OCI-LY1 (cell line): ENCODE measurements around the gene CNTNAP2.

Experiments
- H2AFZ ChIP-seq: fragments of 200-600 bp; sonication (generic), shearing (Covaris generic); 2 replicates; pipeline ENCODE4 v1.6.0; 2014; ENCODE audit warnings: antibody characterized with exemption, mild to moderate bottlenecking, low read length
- H3F3A ChIP-seq: fragments of 200-600 bp; sonication (generic), shearing (Covaris generic); 2 replicates; pipeline ENCODE4 v1.6.0; 2014; ENCODE audit warnings: mild to moderate bottlenecking, antibody characterized with exemption, low read length, moderate library complexity; ENCODE audit not compliant: insufficient read depth
- H3K27ac ChIP-seq: fragments of 200-600 bp; sonication (generic); 2 replicates; pipeline ENCODE4 v1.5.1; 2014; ENCODE audit warnings: low read length, mixed run types, mild to moderate bottlenecking, low read depth; ENCODE audit not compliant: poor library complexity, severe bottlenecking
- H3K27me3 ChIP-seq: fragments of 200-600 bp; sonication (generic); 2 replicates; pipeline ENCODE4 v1.6.0; 2014; ENCODE audit warnings: antibody characterized with exemption, mild to moderate bottlenecking, low read length, moderate library complexity; ENCODE audit not compliant: insufficient read depth
- H3K36me3 ChIP-seq: fragments of 200-600 bp; sonication (generic); 2 replicates; pipeline ENCODE4 v1.6.1; 2014; ENCODE audit warnings: mild to moderate bottlenecking, antibody characterized with exemption, low read length, moderate library complexity, mixed read lengths; ENCODE audit not compliant: insufficient read depth
- H3K4me1 ChIP-seq: fragments of 200-600 bp; sonication (generic); 2 replicates; pipeline ENCODE4 v1.5.1; 2014; ENCODE audit warnings: mild to moderate bottlenecking, low read length, moderate library complexity; ENCODE audit not compliant: insufficient read depth, severe bottlenecking
- H3K4me2 ChIP-seq: fragments of 200-600 bp; sonication (generic), shearing (Covaris generic); 2 replicates; pipeline ENCODE4 v1.6.1; 2014; ENCODE audit warnings: low read length
- H3K4me3 ChIP-seq: fragments of 200-600 bp; sonication (generic); 2 replicates; pipeline ENCODE4 v1.5.1; 2014; ENCODE audit warnings: low read length, low read depth, mild to moderate bottlenecking, mixed read lengths; ENCODE audit not compliant: poor library complexity, severe bottlenecking
- H3K79me2 ChIP-seq: fragments of 200-600 bp; shearing (Covaris generic); 2 replicates; pipeline ENCODE4 v1.6.1; 2016; ENCODE audit warnings: mixed run types, low read length, mixed read lengths; ENCODE audit not compliant: insufficient read depth
- H3K9ac ChIP-seq: fragments of 200-600 bp; sonication (generic), shearing (Covaris generic); 2 replicates; pipeline ENCODE4 v1.6.1; 2014; ENCODE audit warnings: mild to moderate bottlenecking, low read length, mixed read lengths
- H3K9me2 ChIP-seq: fragments of 200-600 bp; sonication (generic), shearing (Covaris generic); 2 replicates; pipeline ENCODE4 v1.6.1; 2014; ENCODE audit warnings: low read depth, mild to moderate bottlenecking, low read length, mixed read lengths
- H3K9me3 ChIP-seq: fragments of 200-600 bp; shearing (Covaris generic); 2 replicates; pipeline ENCODE4 v1.6.1; 2014; ENCODE audit warnings: low read length, mixed read lengths
- H4K20me1 ChIP-seq: fragments of 200-600 bp; sonication (generic), shearing (Covaris generic); 2 replicates; pipeline ENCODE4 v1.6.0; 2016; ENCODE audit warnings: mild to moderate bottlenecking, low read length; ENCODE audit not compliant: insufficient read depth
- EZH2 ChIP-seq: fragments of 200-600 bp; sonication (generic), shearing (Covaris generic); IDR thresholded peaks from 2 replicates; pipeline ENCODE4 v1.8.0; 2017; ENCODE audit warnings: borderline replicate concordance, mixed run types, mild to moderate bottlenecking, antibody characterized with exemption, low read length, moderate library complexity, mixed read lengths
- TF ChIP-seq, protein P1 (sequence below): fragments of 200-600 bp; sonication (generic), shearing (Covaris generic); IDR thresholded peaks from 2 replicates; pipeline ENCODE4 v1.5.1; 2017; ENCODE audit warnings: mild to moderate bottlenecking, antibody characterized with exemption, low read length, moderate library complexity, mixed read lengths

CNTNAP2 gene

DNA sequence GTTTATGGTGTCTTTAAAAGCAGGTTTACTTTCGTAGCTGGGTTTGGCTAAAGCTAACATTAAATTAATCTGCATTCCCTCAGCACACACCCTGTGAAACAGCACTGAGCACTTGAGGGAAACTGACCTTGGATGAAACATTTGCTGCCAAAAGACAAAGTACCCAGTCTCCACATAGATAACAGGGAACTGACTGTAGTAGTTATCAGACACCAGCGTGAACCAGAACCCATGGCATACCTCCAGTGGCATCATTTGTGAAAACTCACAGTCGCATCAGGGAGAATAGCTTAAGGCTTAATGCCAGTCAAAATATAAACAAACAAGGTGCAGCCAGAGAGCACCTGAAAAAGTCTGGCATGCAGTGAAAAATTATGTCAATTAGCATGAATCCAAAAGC, 2116.2 kb downstream of the CNTNAP2 start:
- Histone ChIP-seq H3K9ac (no peak overlapping the region), H3K4me1 (no peaks in the 10 kb centered on the region), H3K4me3 (no peak overlapping the region), H3K79me2 (no peaks in the 10 kb centered on the region), H3K27ac (no peak overlapping the region), H3F3A (no peaks in the 10 kb centered on the region), H2AFZ (no peak overlapping the region), H4K20me1 (no peaks in the 10 kb centered on the region), H3K9me3 (no peaks in the 10 kb centered on the region), H3K27me3 (no peaks in the 10 kb centered on the region), H3K9me2 (no peaks in the 10 kb centered on the region), H3K36me3 (no peaks in the 10 kb centered on the region), H3K4me2 (no peak overlapping the region)
- no peak for TF ChIP-seq EZH2
- TF ChIP-seq, protein P1, sequence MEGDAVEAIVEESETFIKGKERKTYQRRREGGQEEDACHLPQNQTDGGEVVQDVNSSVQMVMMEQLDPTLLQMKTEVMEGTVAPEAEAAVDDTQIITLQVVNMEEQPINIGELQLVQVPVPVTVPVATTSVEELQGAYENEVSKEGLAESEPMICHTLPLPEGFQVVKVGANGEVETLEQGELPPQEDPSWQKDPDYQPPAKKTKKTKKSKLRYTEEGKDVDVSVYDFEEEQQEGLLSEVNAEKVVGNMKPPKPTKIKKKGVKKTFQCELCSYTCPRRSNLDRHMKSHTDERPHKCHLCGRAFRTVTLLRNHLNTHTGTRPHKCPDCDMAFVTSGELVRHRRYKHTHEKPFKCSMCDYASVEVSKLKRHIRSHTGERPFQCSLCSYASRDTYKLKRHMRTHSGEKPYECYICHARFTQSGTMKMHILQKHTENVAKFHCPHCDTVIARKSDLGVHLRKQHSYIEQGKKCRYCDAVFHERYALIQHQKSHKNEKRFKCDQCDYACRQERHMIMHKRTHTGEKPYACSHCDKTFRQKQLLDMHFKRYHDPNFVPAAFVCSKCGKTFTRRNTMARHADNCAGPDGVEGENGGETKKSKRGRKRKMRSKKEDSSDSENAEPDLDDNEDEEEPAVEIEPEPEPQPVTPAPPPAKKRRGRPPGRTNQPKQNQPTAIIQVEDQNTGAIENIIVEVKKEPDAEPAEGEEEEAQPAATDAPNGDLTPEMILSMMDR: no peak

DNA sequence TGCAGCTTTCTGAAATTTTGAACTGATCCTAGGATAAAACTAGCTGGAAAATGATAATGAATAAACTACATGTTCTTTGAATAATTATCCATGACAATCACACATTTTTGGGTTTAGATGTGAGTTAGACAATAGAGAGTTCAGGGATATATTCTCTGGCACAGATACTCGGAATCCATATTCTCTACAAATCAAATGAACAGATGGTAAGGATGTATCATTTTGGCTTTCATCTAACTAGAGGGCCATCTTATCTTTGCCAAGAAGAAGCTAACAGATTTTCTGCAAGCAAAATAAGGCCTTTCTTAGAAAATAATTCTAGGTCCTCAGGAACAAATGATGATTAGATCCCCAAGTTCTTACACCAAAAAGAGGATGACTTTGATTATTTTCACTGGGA, 2118.1 kb downstream of the CNTNAP2 start:
- Histone ChIP-seq H3K4me3 (no peak overlapping the region), H3K9ac (no peak overlapping the region), H4K20me1 (no peaks in the 10 kb centered on the region), H2AFZ (no peak overlapping the region), H3F3A (no peaks in the 10 kb centered on the region), H3K9me2 (no peaks in the 10 kb centered on the region), H3K79me2 (no peaks in the 10 kb centered on the region), H3K36me3 (no peaks in the 10 kb centered on the region), H3K27ac (no peak overlapping the region), H3K4me1 (no peaks in the 10 kb centered on the region), H3K9me3 (no peaks in the 10 kb centered on the region), H3K27me3 (no peaks in the 10 kb centered on the region), H3K4me2 (no peak overlapping the region)
- TF ChIP-seq, protein P1: no peak
- TF ChIP-seq EZH2: no peak

DNA sequence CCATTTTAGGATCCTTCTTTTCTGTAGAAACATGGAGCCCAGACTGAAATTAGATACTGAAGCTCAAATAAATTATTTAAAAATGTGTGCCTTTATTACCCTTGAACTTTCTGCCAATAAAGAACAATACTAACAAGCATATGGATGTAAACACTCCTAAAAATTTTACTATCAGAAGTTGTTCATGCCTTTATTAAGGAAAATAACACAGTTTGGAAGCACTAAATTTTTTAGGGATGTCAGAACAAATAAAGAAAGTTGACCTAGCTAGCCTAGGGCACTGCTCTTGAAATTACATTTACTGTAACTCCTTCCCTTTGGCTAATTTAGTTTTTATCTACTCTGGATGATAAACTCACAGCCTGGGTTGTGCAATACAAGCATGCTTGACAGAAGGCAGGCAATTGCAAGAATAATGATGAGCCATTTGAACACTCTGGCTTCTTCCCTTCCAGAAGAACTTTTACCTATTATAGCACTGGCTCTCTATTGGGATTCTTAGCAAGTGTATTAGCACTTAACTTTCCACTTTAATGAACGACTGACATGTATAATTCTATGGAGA, 2122.2 kb downstream of the CNTNAP2 start:
- Histone ChIP-seq H3K27me3 (no peaks in the 10 kb centered on the region), H3K4me1 (peaks cover 3% of the 10 kb centered on the region), H3K27ac (no peak overlapping the region), H3K9me2 (no peaks in the 10 kb centered on the region), H3F3A (no peaks in the 10 kb centered on the region), H2AFZ (no peak overlapping the region), H3K9ac (no peak overlapping the region), H4K20me1 (no peaks in the 10 kb centered on the region), H3K36me3 (no peaks in the 10 kb centered on the region), H3K79me2 (no peaks in the 10 kb centered on the region), H3K4me3 (no peak overlapping the region), H3K9me3 (no peaks in the 10 kb centered on the region), H3K4me2 (no peak overlapping the region)
- no peak for TF ChIP-seq EZH2
- TF ChIP-seq, protein P1: no peak
